Muscle layer of colon (tissue), 2 donors: ENCODE results near the gene CMIP.

Experiments
- H3K27ac ChIP-seq: one replicate; pipeline ENCODE4 v1.7.0; 2013; ENCODE audit warnings: low read depth, mild to moderate bottlenecking, low read length, moderate library complexity
- H3K27me3 ChIP-seq, 2 donors: one replicate each; pipeline ENCODE4 v1.7.0; 2013; ENCODE audit warnings: low read length in 2 of 2, mild to moderate bottlenecking in 2 of 2; ENCODE audit not compliant: insufficient read depth in 2 of 2, control insufficient read depth in 1 of 2
- H3K36me3 ChIP-seq: one replicate; pipeline ENCODE4 v1.7.0; 2013; ENCODE audit warnings: mild to moderate bottlenecking, low read length; ENCODE audit not compliant: insufficient read depth
- H3K4me1 ChIP-seq: one replicate; pipeline ENCODE4 v1.7.0; 2013; ENCODE audit warnings: mild to moderate bottlenecking, low read length; ENCODE audit not compliant: insufficient read depth
- H3K4me3 ChIP-seq, 2 donors: one replicate each; pipeline ENCODE4 v1.7.0; 2013; ENCODE audit warnings: low read length in 2 of 2, low read depth in 1 of 2, mild to moderate bottlenecking in 1 of 2, moderate library complexity in 1 of 2
- H3K9ac ChIP-seq: one replicate; pipeline ENCODE4 v1.7.0; 2013; ENCODE audit warnings: low read length
- H3K9me3 ChIP-seq: one replicate; pipeline ENCODE4 v1.7.0; 2013; ENCODE audit warnings: mild to moderate bottlenecking, low read length
- donor health status: abdominal sarcoma.
- donor health status: Adenocarcinoma of cecum.

CMIP gene

GRCh38 chr16:81642943-81643342 lies 198.3 kb downstream of the CMIP start:
- Histone ChIP-seq H3K27me3 (no peaks in the 10 kb centered on the region), H3K9ac (no peak overlapping the region), H3K36me3 (no peaks in the 10 kb centered on the region), H3K4me1 (peaks cover 17% of the 10 kb centered on the region), H3K4me3 (no peak overlapping the region), H3K9me3 (no peaks in the 10 kb centered on the region), H3K27ac (no peak overlapping the region)

GRCh38 chr16:81645266-81645694 lies 200.7 kb downstream of the CMIP start:
- Histone ChIP-seq H3K9ac (no peak overlapping the region), H3K9me3 (no peaks in the 10 kb centered on the region), H3K4me3 (peak overlapping the region in 1 of 2 donors; percentile 42), H3K4me1 (peaks cover 17% of the 10 kb centered on the region), H3K27ac (peak overlapping the region; percentile 56), H3K36me3 (no peaks in the 10 kb centered on the region), H3K27me3 (no peaks in the 10 kb centered on the region)

GRCh38 chr16:81645925-81646324 lies 201.3 kb downstream of the CMIP start:
- Histone ChIP-seq H3K4me1 (peaks cover 22% of the 10 kb centered on the region), H3K9ac (no peak overlapping the region), H3K27ac (peak overlapping the region; percentile 28), H3K36me3 (no peaks in the 10 kb centered on the region), H3K9me3 (no peaks in the 10 kb centered on the region), H3K4me3 (peak overlapping the region in 1 of 2 donors; percentile 42), H3K27me3 (no peaks in the 10 kb centered on the region)

- Histone ChIP-seq H3K27ac (no peak overlapping the region), H3K4me3 (no peak overlapping the region), H3K9ac (no peak overlapping the region), H3K9me3 (no peaks in the 10 kb centered on the region), H3K36me3 (no peaks in the 10 kb centered on the region), H3K27me3 (no peaks in the 10 kb centered on the region), H3K4me1 (peaks cover 27% of the 10 kb centered on the region)
Observed at GRCh38 chr16:81646561-81646960, 202.0 kb downstream of the CMIP start.

GRCh38 chr16:81647527-81647926 lies 202.9 kb downstream of the CMIP start:
- H3K27me3 ChIP-seq: no peaks in the 10 kb centered on the region
- no peak overlapping the region for H3K27ac ChIP-seq
- no peak overlapping the region for H3K9ac ChIP-seq
- peaks cover 31% of the 10 kb centered on the region for H3K4me1 ChIP-seq
- no peaks in the 10 kb centered on the region for H3K36me3 ChIP-seq
- no peak overlapping the region for H3K4me3 ChIP-seq
- H3K9me3 ChIP-seq: no peaks in the 10 kb centered on the region

- H3K4me3 ChIP-seq: no peak overlapping the region
- H3K9me3 ChIP-seq: no peaks in the 10 kb centered on the region
- H3K27me3 ChIP-seq: no peaks in the 10 kb centered on the region
- no peaks in the 10 kb centered on the region for H3K36me3 ChIP-seq
- H3K27ac ChIP-seq: peak overlapping the region; percentile 12
- H3K9ac ChIP-seq: no peak overlapping the region
- H3K4me1 ChIP-seq: peaks cover 51% of the 10 kb centered on the region
Observed at GRCh38 chr16:81649561-81650184, 205.1 kb downstream of the CMIP start.

GRCh38 chr16:81650281-81650680 lies 205.7 kb downstream of the CMIP start:
- H3K9me3 ChIP-seq: no peaks in the 10 kb centered on the region
- no peak overlapping the region for H3K4me3 ChIP-seq
- no peaks in the 10 kb centered on the region for H3K27me3 ChIP-seq
- H3K4me1 ChIP-seq: peaks cover 51% of the 10 kb centered on the region
- peak overlapping the region; percentile 67 for H3K27ac ChIP-seq
- H3K36me3 ChIP-seq: no peaks in the 10 kb centered on the region
- no peak overlapping the region for H3K9ac ChIP-seq

GRCh38 chr16:81650982-81651562 lies 206.5 kb downstream of the CMIP start:
- H3K4me3 ChIP-seq: peak overlapping the region; percentile 63 to 69
- H3K4me1 ChIP-seq: peaks cover 55% of the 10 kb centered on the region
- no peaks in the 10 kb centered on the region for H3K9me3 ChIP-seq
- peak overlapping the region; percentile 67 for H3K27ac ChIP-seq
- H3K9ac ChIP-seq: peak overlapping the region; percentile 81
- no peaks in the 10 kb centered on the region for H3K27me3 ChIP-seq
- no peaks in the 10 kb centered on the region for H3K36me3 ChIP-seq

- H3K27me3 ChIP-seq: no peaks in the 10 kb centered on the region
- no peaks in the 10 kb centered on the region for H3K9me3 ChIP-seq
- peaks cover 60% of the 10 kb centered on the region for H3K4me1 ChIP-seq
- no peaks in the 10 kb centered on the region for H3K36me3 ChIP-seq
- peak overlapping the region; percentile 63 to 69 for H3K4me3 ChIP-seq
- peak overlapping the region; percentile 81 for H3K9ac ChIP-seq
- peak overlapping the region; percentile 67 for H3K27ac ChIP-seq
Observed at GRCh38 chr16:81651758-81652718, 207.4 kb downstream of the CMIP start.

- H3K9ac ChIP-seq: peak overlapping the region; percentile 81
- peak overlapping the region; percentile 67 for H3K27ac ChIP-seq
- no peaks in the 10 kb centered on the region for H3K36me3 ChIP-seq
Observed at GRCh38 chr16:81652798-81653505, 208.3 kb downstream of the CMIP start.

GRCh38 chr16:81654346-81654745 lies 209.7 kb downstream of the CMIP start:
- Histone ChIP-seq H3K4me1 (peaks cover 69% of the 10 kb centered on the region), H3K9me3 (no peaks in the 10 kb centered on the region), H3K4me3 (no peak overlapping the region), H3K36me3 (peaks cover 14% of the 10 kb centered on the region), H3K27ac (peak overlapping the region; percentile 78), H3K27me3 (no peaks in the 10 kb centered on the region), H3K9ac (no peak overlapping the region)

More at GRCh38 chr16:81652798-81653505, 208.3 kb downstream of the CMIP start:
- H3K27me3 ChIP-seq: no peaks in the 10 kb centered on the region
- peaks cover 64% of the 10 kb centered on the region for H3K4me1 ChIP-seq
- H3K4me3 ChIP-seq: peak overlapping the region; percentile 43 to 69
- no peaks in the 10 kb centered on the region for H3K9me3 ChIP-seq
